Muscle layer of duodenum (tissue), 2 donors: Measurements from ENCODE around the gene HOXA7.

Experiments used
- H3K27ac ChIP-seq: one replicate; pipeline ENCODE4 v1.7.0; 2013; ENCODE audit warnings: mild to moderate bottlenecking, low read length
- H3K27me3 ChIP-seq: one replicate; pipeline ENCODE4 v1.7.0; 2013; ENCODE audit warnings: low read depth, mild to moderate bottlenecking, control low read depth, low read length
- H3K36me3 ChIP-seq, 2 donors: one replicate each; pipeline ENCODE4 v1.7.0; 2013; ENCODE audit warnings: low read length in 2 of 2, control low read depth in 1 of 2, mild to moderate bottlenecking in 1 of 2; ENCODE audit not compliant: insufficient read depth in 2 of 2, control insufficient read depth in 1 of 2
- H3K4me1 ChIP-seq, 2 donors: one replicate each; pipeline ENCODE4 v1.7.0; 2013; ENCODE audit warnings: low read length in 2 of 2, mild to moderate bottlenecking in 2 of 2, control low read depth in 1 of 2, moderate library complexity in 1 of 2; ENCODE audit not compliant: insufficient read depth in 2 of 2, control insufficient read depth in 1 of 2
- H3K4me3 ChIP-seq, 2 donors: one replicate each; pipeline ENCODE4 v1.7.0; 2013; ENCODE audit warnings: low read length in 2 of 2, low read depth in 1 of 2, mild to moderate bottlenecking in 1 of 2
- H3K9me3 ChIP-seq, 2 donors: one replicate each; pipeline ENCODE4 v1.7.0; 2013; ENCODE audit warnings: low read length in 2 of 2, control low read depth in 1 of 2, mild to moderate bottlenecking in 1 of 2; ENCODE audit not compliant: control insufficient read depth in 1 of 2
- donor health status: healthy.

Gene HOXA7

DNA sequence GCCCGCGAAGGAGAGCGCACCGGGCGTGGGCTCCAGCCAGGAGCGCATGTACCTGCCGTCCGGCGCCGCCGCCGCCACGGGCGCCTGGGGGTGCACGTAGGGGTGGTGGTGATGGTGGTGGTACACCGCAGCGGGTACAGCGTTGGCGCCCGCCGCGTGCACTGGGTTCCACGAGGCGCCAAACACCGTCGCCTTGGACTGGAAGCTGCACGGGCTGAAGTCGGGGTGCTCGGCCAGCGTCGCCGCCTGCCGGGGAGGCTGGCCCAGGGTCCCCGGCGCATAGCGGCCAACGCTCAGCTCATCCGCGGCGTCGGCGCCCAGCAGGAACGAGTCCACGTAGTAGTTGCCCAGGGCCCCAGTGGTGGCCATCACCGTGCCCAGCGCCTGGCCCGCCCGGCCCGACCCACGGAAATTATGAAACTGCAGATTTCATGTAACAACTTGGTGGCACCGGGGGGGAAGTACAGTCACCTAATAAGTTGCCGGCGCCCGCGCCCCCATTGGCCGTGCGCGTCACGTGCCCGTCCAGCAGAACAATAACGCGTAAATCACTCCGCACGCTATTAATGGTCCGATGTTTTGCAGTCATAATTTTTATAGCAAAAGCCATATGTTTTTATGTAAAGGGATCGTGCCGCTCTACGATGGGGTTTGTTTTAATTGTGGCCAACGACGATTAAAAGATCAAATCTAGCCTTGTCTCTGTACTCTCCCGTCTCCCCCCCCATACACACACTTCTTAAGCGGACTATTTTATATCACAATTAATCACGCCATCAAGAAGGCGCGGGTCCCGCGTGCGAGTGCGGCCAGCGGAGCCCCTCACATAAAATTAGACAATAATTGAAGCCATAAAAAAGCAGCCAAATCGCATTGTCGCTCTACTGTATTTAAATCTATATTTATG, 8.9 kb upstream of the HOXA7 start, which contains the start of gene HOXA9:
Gene HOXA9 (minus strand): TSS at position 449 of the 907 bp plus-strand sequence. CDS start 80 bp downstream, at position 369.
- Histone ChIP-seq H3K36me3 (no peaks in the 10 kb centered on the region), H3K27me3 (peaks cover 77% of the 10 kb centered on the region), H3K4me3 (peak within 1 kb of the TSS in 1 of 2 donors; percentile 34), H3K4me1 (peaks cover 0 to 55% of the 10 kb centered on the region in 2 donors), H3K27ac (no peak within 1 kb of the TSS), H3K9me3 (no peaks in the 10 kb centered on the region)

DNA sequence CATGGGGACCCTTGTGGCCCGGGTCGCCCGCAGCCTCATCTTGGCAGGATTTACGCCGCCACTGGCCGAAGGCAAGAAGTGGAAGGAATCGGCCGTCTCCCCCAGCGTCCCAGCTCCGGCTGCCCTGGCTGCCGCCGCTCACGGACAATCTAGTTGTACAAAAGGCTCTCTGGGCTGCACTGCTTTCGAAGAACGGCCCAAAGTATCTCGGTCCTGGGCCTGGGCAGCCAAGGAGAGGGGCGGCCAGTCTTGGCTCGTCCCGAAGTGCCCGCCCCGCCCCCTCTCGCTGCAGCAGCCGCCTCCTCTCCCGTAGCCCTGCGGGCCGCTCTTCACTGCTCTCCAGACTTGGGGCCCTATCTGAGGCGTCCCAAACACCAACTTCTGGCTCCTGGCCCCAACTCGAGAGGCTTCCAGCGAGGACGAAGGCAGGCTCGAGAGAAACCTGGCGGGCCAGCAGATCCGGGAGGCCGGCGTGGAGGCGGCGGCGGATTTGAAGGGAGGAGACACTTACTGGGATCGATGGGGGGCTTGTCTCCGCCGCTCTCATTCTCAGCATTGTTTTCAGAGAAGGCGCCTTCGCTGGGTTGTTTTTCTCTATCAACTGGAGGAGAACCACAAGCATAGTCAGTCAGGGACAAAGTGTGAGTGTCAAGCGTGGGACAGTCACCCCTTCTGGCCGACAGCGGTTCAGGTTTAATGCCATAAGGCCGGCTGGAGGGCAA, 8.1 kb upstream of the HOXA7 start:
- Histone ChIP-seq H3K36me3 (no peaks in the 10 kb centered on the region), H3K27ac (no peak overlapping the region), H3K4me3 (peak overlapping the region in 1 of 2 donors; percentile 34), H3K9me3 (no peaks in the 10 kb centered on the region), H3K27me3 (peaks cover 81% of the 10 kb centered on the region), H3K4me1 (peaks cover 0 to 53% of the 10 kb centered on the region in 2 donors)

DNA sequence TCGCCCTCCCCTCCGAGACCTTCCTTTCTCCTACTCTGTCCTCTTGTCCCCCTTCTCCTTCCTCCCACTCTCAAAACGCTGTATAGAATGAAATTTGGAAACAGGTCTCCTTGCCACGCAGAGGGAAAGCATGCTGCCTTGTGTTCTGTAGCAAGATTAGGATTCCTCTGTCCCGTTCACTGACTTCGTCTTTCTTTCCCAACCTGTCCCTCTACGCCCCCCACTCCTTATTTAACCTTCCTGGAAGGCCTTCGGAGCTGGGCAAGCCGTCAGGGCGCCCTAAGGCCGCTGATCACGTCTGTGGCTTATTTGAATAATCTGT, 7.5 kb upstream of the HOXA7 start:
- no peaks in the 10 kb centered on the region for H3K36me3 ChIP-seq
- no peak overlapping the region for H3K27ac ChIP-seq
- H3K27me3 ChIP-seq: peaks cover 83% of the 10 kb centered on the region
- no peaks in the 10 kb centered on the region for H3K9me3 ChIP-seq
- peaks cover 0 to 48% of the 10 kb centered on the region in 2 donors for H3K4me1 ChIP-seq
- peak overlapping the region in 1 of 2 donors; percentile 29 for H3K4me3 ChIP-seq

DNA sequence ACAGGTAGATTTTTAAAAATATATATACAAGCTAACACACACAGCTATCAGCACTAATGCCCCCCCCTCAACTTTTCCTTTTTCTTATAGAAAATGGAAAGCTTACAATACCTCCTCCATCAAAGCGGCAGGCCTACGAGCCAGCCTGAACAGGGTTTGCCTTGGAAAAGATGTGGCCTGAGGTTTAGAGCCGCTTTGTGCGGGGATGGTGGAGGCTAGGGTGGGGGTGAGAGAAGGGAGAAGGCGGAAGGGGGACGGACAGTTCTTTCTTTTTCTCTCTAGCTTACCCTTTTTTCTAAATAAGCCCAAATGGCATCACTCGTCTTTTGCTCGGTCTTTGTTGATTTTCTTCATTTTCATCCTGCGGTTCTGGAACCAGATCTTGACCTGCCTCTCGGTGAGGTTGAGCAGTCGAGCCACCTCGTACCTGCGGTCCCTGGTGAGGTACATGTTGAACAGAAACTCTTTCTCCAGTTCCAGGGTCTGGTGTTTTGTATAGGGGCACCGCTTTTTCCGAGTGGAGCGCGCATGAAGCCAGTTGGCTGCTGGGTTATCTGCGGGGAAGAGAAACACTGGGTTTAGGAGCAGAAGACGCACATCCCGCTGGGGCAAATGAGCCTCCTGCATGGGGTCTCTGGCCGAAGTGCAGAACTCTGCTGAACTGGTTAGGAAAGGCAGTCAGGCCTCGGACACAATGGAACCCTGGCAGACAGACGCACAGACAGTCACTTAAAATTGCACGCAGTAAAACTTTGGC, 7.0 kb upstream of the HOXA7 start:
- Histone ChIP-seq H3K4me3 (no peak overlapping the region), H3K27ac (no peak overlapping the region), H3K4me1 (peaks cover 0 to 44% of the 10 kb centered on the region in 2 donors)

DNA sequence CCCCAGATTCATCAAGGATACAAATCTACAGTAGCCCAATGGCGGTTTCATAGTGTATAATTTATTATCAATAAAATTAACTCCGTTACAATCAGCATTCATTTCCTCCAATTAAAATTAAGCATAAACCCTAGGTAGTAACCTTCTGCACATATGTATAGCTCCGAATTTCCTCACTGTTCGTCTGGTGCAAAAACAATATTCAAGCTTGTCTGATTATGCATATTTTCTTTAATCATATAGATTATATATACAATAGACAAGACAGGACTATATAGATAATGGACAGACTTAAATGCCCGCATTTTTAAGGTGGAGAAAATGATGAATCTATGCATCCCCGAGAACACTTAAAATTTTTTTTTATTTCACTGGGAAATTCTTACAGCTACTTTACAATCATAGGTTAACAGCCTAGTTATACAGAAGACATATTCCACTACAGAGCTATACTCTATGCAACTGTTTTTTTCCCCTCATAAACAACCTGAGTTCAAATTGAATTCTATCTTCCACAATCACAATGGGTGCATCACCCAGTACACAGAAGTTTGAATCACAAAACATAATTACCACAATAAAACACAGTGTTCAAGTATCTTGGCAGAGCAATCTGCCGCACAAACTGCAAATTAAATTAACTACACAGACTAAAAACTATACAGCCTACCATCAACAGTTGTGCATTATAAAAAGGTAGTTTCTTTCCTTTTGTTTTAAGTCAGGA, 6.2 kb upstream of the HOXA7 start:
- Histone ChIP-seq H3K36me3 (no peaks in the 10 kb centered on the region), H3K9me3 (no peaks in the 10 kb centered on the region), H3K4me3 (no peak overlapping the region), H3K27ac (no peak overlapping the region), H3K27me3 (peaks cover 83% of the 10 kb centered on the region), H3K4me1 (peaks cover 0 to 44% of the 10 kb centered on the region in 2 donors)

More for the DNA sequence above, 7.0 kb upstream of the HOXA7 start:
- H3K36me3 ChIP-seq: no peaks in the 10 kb centered on the region
- H3K9me3 ChIP-seq: no peaks in the 10 kb centered on the region
- peaks cover 83% of the 10 kb centered on the region for H3K27me3 ChIP-seq

DNA sequence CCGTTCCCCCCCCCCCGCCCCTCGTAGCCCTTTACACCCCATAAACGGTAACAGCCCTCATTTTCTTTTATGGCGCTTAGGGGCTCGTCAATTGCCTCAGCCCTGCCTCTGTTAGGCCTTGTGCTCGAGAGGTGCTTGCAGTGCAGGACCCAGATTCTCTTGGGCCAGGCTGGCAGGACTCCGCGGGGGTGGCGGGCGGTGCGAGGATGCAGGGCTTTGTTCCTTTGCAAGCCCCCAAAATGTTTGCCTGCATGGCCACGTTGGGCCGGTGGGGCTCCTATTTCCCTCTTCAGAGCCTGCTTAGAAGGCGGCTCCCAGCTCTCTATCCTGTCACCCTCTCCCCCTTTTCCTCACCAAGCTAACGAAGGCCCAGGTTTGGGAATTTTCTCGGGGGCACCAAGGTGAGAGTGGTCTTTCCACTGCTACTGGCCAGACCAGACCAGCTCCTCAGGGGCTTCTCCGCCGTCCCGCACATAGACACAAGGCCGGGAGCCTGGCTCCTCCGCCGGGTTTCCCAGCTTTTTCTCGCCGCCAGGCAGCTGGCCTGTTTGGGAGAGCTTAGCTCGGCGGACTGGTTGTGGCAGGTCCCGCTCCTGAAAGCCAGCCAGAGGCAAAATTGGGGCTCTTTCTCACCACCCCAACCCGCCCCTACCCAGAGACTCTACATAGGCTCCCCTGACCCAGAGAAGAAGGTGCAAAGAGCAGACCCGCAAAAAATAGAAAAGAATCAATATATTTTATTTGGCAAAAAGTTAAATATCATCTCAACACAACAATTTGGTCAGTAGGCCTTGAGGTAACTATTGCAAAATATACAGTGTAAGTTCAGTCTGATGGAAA, 5.5 kb upstream of the HOXA7 start:
- H3K27me3 ChIP-seq: peaks cover 83% of the 10 kb centered on the region
- no peak overlapping the region for H3K27ac ChIP-seq
- no peaks in the 10 kb centered on the region for H3K9me3 ChIP-seq
- H3K4me1 ChIP-seq: peaks cover 0 to 47% of the 10 kb centered on the region in 2 donors
- H3K4me3 ChIP-seq: no peak overlapping the region
- H3K36me3 ChIP-seq: no peaks in the 10 kb centered on the region

DNA sequence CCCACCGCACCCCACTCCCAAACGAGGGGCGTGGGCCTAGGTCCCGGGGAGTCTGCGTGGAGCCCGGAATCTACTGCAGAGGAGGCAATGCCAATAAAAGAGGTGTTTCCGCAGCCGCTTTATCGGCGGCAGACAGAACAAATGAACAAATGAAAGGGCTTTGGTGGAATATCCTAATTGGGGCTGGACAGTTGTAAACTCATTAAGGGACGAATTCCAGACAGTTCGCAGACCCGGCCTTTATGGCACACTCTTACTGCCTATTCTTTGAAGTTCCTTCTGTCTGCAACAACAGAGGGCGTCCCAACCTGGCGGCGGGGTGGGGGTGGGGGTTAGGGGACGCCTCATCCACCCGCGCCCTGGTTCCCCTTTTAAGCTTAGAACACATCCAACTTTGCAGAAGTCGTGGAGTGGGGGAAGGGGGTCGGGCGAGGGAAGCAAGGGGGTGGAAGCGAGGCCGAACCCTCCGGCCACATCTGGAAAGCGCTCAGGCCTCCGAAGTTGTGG, 4.8 kb upstream of the HOXA7 start:
- Histone ChIP-seq H3K9me3 (no peaks in the 10 kb centered on the region), H3K27me3 (peaks cover 80% of the 10 kb centered on the region), H3K27ac (no peak overlapping the region), H3K4me3 (peak overlapping the region; percentile 57 to 80), H3K4me1 (peaks cover 0 to 45% of the 10 kb centered on the region in 2 donors), H3K36me3 (no peaks in the 10 kb centered on the region)

DNA sequence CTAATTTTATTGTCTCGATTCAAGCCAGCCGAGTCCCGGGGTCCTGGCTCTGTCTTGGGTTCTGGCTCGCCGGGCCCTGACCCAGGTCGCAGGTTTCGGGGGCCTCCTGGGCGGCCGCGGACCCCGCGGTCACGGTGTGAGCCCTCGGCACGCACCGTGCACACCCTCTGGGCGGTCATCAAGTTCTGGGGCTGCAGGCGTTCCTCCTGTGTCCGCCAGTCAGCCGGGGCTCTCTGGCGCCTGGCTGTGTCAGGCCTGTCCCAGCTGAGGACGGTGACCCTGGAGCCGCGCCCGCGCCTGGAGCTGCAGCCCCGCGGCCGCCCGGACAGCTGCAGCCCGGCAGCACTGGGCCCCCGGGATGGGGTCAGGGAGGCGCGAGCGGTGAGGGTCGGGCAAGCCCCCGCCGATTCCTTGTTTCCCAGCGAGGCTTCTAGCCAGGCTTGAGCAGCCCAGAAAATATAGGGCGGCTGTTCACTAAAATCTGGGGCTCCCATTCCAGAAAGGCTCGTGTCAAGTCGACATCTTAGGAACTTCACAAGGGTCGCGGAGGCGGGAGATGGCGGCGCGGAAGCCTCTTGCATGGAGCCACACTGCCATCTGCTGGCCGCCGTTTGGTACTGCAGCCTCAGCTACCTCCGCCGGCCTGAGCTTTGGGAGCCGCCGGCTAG, 4.2 kb upstream of the HOXA7 start:
- H3K27me3 ChIP-seq: peaks cover 80% of the 10 kb centered on the region

DNA sequence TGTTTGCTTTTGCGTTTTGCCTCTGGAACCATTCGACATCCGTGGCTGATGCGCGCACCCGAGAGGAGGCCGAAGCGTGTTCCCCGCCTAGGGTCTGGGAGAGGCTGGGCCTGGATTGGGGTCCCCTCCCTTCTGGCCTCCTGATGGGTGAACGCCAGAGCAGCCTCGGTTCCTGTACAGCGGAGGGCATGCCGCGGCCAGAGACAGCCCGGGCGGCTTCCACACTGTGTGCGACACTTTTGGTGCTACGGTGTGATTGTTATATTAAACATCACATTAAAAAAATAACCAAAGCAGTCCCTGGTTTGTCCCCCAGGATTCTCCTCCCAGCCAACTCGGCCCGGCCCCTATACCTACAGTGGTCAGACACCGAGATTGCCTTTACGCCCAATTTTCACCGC, 3.7 kb upstream of the HOXA7 start:
- Histone ChIP-seq H3K36me3 (no peaks in the 10 kb centered on the region), H3K27ac (no peak overlapping the region), H3K27me3 (peaks cover 80% of the 10 kb centered on the region), H3K4me3 (peak overlapping the region; percentile 57 to 80), H3K4me1 (peaks cover 0 to 45% of the 10 kb centered on the region in 2 donors), H3K9me3 (no peaks in the 10 kb centered on the region)

More for the DNA sequence above, 4.2 kb upstream of the HOXA7 start:
- H3K4me3 ChIP-seq: peak overlapping the region; percentile 57 to 80
- H3K4me1 ChIP-seq: peaks cover 0 to 49% of the 10 kb centered on the region in 2 donors
- no peak overlapping the region for H3K27ac ChIP-seq
- no peaks in the 10 kb centered on the region for H3K9me3 ChIP-seq
- H3K36me3 ChIP-seq: no peaks in the 10 kb centered on the region
